Mesendoderm (in vitro differentiated cells): Measurements from ENCODE around the gene CKAP5.
"Not testable (repeated sequence)": the region's sequence is repeated elsewhere in the genome, so short reads cannot be mapped to it uniquely, and the experiment has no call there.

Experiments used
- DNase-seq: peaks from one replicate; pipeline ENCODE4 v3.0.0; 2013
- H2AK5ac ChIP-seq: 2 replicates; pipeline ENCODE4 v1.6.1; 2013; ENCODE audit warnings: low read length, inconsistent platforms
- H2BK120ac ChIP-seq: 2 replicates; pipeline ENCODE4 v1.6.1; 2013; ENCODE audit warnings: low read depth, mild to moderate bottlenecking, low read length, moderate library complexity, mixed read lengths
- H2BK15ac ChIP-seq: replicated peaks from 2 replicates; pipeline ENCODE4 v1.6.1; 2013; ENCODE audit warnings: low read depth, mild to moderate bottlenecking, moderate library complexity
- H2BK5ac ChIP-seq: 2 replicates; pipeline ENCODE4 v1.6.1; 2013; ENCODE audit warnings: low read length, inconsistent platforms
- H3K18ac ChIP-seq: 2 replicates; pipeline ENCODE4 v1.6.1; 2013; ENCODE audit warnings: mild to moderate bottlenecking, low read length, mixed read lengths
- H3K23ac ChIP-seq: one replicate; pipeline ENCODE4 v1.6.1; 2013; ENCODE audit warnings: low read length
- H3K27ac ChIP-seq: 2 replicates; pipeline ENCODE4 v1.5.1; 2013; ENCODE audit warnings: low read depth, mild to moderate bottlenecking, inconsistent platforms, low read length, moderate library complexity
- H3K27me3 ChIP-seq: 2 replicates; pipeline ENCODE4 v1.6.1; 2013; ENCODE audit warnings: low read length, control low read depth, mild to moderate bottlenecking, inconsistent platforms; ENCODE audit not compliant: insufficient read depth, poor library complexity
- H3K36me3 ChIP-seq: 2 replicates; pipeline ENCODE4 v1.6.1; 2013; ENCODE audit warnings: low read length, inconsistent platforms; ENCODE audit not compliant: control insufficient read depth, insufficient read depth
- H3K4ac ChIP-seq: one replicate; pipeline ENCODE4 v1.6.1; 2013; ENCODE audit warnings: low read depth, mild to moderate bottlenecking, low read length, moderate library complexity
- H3K4me1 ChIP-seq: 2 replicates; pipeline ENCODE4 v1.6.1; 2013; ENCODE audit warnings: low read depth, low read length, inconsistent platforms; ENCODE audit not compliant: control insufficient read depth
- H3K4me2 ChIP-seq: 2 replicates; pipeline ENCODE4 v1.6.1; 2013; ENCODE audit warnings: low read length
- H3K4me3 ChIP-seq: 2 replicates; pipeline ENCODE4 v1.5.1; 2013; ENCODE audit warnings: mild to moderate bottlenecking, low read length
- H3K56ac ChIP-seq: one replicate; pipeline ENCODE4 v1.6.1; 2013; ENCODE audit warnings: low read length
- H3K79me1 ChIP-seq: 2 replicates; pipeline ENCODE4 v1.6.1; 2013; ENCODE audit warnings: low read length, inconsistent platforms
- H3K79me2 ChIP-seq: 2 replicates; pipeline ENCODE4 v1.6.1; 2013; ENCODE audit warnings: mild to moderate bottlenecking, low read length; ENCODE audit not compliant: control insufficient read depth, insufficient read depth
- H3K9ac ChIP-seq: 2 replicates; pipeline ENCODE4 v1.6.1; 2013; ENCODE audit warnings: low read length, inconsistent platforms
- H4K5ac ChIP-seq: one replicate; pipeline ENCODE4 v1.6.1; 2013; ENCODE audit warnings: low read length
- H4K8ac ChIP-seq: one replicate; pipeline ENCODE4 v1.6.1; 2013; ENCODE audit warnings: low read depth, mild to moderate bottlenecking, control low read depth, low read length, moderate library complexity
- WGBS: extraction: QIAGEN DNeasy Blood & Tissue Kit; methylation state at CpG from one replicate; pipeline ENCODE4 v1.1.7; 2013; ENCODE audit warnings: low lambda C conversion rate, missing lambda C conversion rate; ENCODE audit not compliant: insufficient coverage; ENCODE audit errors: extremely low coverage; 5-methylcytosine and 5-hydroxymethylcytosine counted together

Gene CKAP5

GRCh38 chr11:46799725-46800124 lies 46.4 kb downstream of the CKAP5 start:
- H3K18ac ChIP-seq, H4K8ac ChIP-seq, H2BK120ac ChIP-seq, H3K4me3 ChIP-seq, H3K23ac ChIP-seq, H3K79me1 ChIP-seq, H2BK15ac ChIP-seq, H3K36me3 ChIP-seq, H3K4ac ChIP-seq, H3K27ac ChIP-seq, H3K27me3 ChIP-seq, H3K56ac ChIP-seq, H4K5ac ChIP-seq, H3K4me2 ChIP-seq, H2BK5ac ChIP-seq, H2AK5ac ChIP-seq, H3K79me2 ChIP-seq, H3K4me1 ChIP-seq, DNase-seq, H3K9ac ChIP-seq: not testable (repeated sequence)
- no CpG with 5 or more reads among the region's 2 CpGs for WGBS

- H3K79me1 ChIP-seq: no peaks in the 10 kb centered on the region
- H3K4me1 ChIP-seq: no peaks in the 10 kb centered on the region
- H3K18ac ChIP-seq: no peak overlapping the region
- H4K8ac ChIP-seq: no peak overlapping the region
- H4K5ac ChIP-seq: no peak overlapping the region
- no peak overlapping the region for H3K27ac ChIP-seq
- H3K9ac ChIP-seq: no peak overlapping the region
- H3K4ac ChIP-seq: no peak overlapping the region
- H3K23ac ChIP-seq: no peak overlapping the region
- no peak overlapping the region for H3K56ac ChIP-seq
- no peak overlapping the region for H3K4me2 ChIP-seq
- no peaks in the 10 kb centered on the region for H3K79me2 ChIP-seq
- H2BK5ac ChIP-seq: no peak overlapping the region
- no peak overlapping the region for H3K4me3 ChIP-seq
- peaks cover 7% of the 10 kb centered on the region for H3K36me3 ChIP-seq
- no peak for DNase-seq
- H2BK120ac ChIP-seq: no peak overlapping the region
- H3K27me3 ChIP-seq: no peaks in the 10 kb centered on the region
- H2BK15ac ChIP-seq: no peak overlapping the region
- no peak overlapping the region for H2AK5ac ChIP-seq
- WGBS: no CpG with 5 or more reads among the region's 4 CpGs
These were observed 67.7 kb downstream of the CKAP5 start for GRCh38 chr11:46778416-46778815.

GRCh38 chr11:46776878-46777277 lies 69.2 kb downstream of the CKAP5 start:
- Histone ChIP-seq H3K36me3 (peaks cover 7% of the 10 kb centered on the region), H4K5ac (no peak overlapping the region), H4K8ac (no peak overlapping the region), H3K9ac (no peak overlapping the region), H2BK120ac (no peak overlapping the region), H2BK15ac (no peak overlapping the region), H3K79me2 (no peaks in the 10 kb centered on the region), H3K79me1 (no peaks in the 10 kb centered on the region), H3K4me3 (no peak overlapping the region), H3K27ac (no peak overlapping the region), H3K18ac (no peak overlapping the region), H2BK5ac (no peak overlapping the region), H3K27me3 (no peaks in the 10 kb centered on the region), H3K23ac (no peak overlapping the region), H3K4me1 (no peaks in the 10 kb centered on the region), H2AK5ac (no peak overlapping the region), H3K56ac (no peak overlapping the region), H3K4ac (no peak overlapping the region), H3K4me2 (no peak overlapping the region)
- no CpG with 5 or more reads among the region's 2 CpGs for WGBS
- no peak for DNase-seq

GRCh38 chr11:46769636-46770221 lies 76.4 kb downstream of the CKAP5 start:
- peaks cover 4% of the 10 kb centered on the region for H3K36me3 ChIP-seq

GRCh38 chr11:46766656-46767055 lies 79.4 kb downstream of the CKAP5 start:
- Histone ChIP-seq H2BK120ac (no peak overlapping the region), H4K5ac (no peak overlapping the region), H4K8ac (no peak overlapping the region), H3K79me1 (no peaks in the 10 kb centered on the region), H3K27me3 (no peaks in the 10 kb centered on the region), H3K36me3 (peaks cover 11% of the 10 kb centered on the region), H3K56ac (no peak overlapping the region), H3K4me3 (no peak overlapping the region), H3K18ac (no peak overlapping the region), H3K79me2 (no peaks in the 10 kb centered on the region), H2BK5ac (no peak overlapping the region), H3K9ac (no peak overlapping the region), H2BK15ac (no peak overlapping the region), H3K4ac (no peak overlapping the region), H3K27ac (no peak overlapping the region), H3K4me1 (no peaks in the 10 kb centered on the region), H3K4me2 (no peak overlapping the region), H3K23ac (no peak overlapping the region), H2AK5ac (no peak overlapping the region)
- WGBS: no CpG with 5 or more reads among the region's 2 CpGs
- DNase-seq: no peak

More at GRCh38 chr11:46769636-46770221, 76.4 kb downstream of the CKAP5 start:
- Histone ChIP-seq H3K9ac (no peak overlapping the region), H2BK15ac (no peak overlapping the region), H3K56ac (no peak overlapping the region), H3K4me1 (no peaks in the 10 kb centered on the region), H3K4me3 (no peak overlapping the region), H2BK120ac (no peak overlapping the region), H3K18ac (no peak overlapping the region), H2BK5ac (no peak overlapping the region), H3K79me2 (no peaks in the 10 kb centered on the region), H3K79me1 (no peaks in the 10 kb centered on the region), H3K27ac (no peak overlapping the region), H3K23ac (no peak overlapping the region), H3K4me2 (no peak overlapping the region), H3K4ac (no peak overlapping the region), H3K27me3 (no peaks in the 10 kb centered on the region), H4K8ac (no peak overlapping the region), H2AK5ac (no peak overlapping the region), H4K5ac (no peak overlapping the region)
- no peak for DNase-seq
- no CpG with 5 or more reads among the region's 4 CpGs for WGBS

- no peak overlapping the region for H2BK120ac ChIP-seq
- H2BK5ac ChIP-seq: no peak overlapping the region
- H2AK5ac ChIP-seq: no peak overlapping the region
- no peak overlapping the region for H3K9ac ChIP-seq
- no peak overlapping the region for H3K18ac ChIP-seq
- no peak overlapping the region for H3K56ac ChIP-seq
- no peak for DNase-seq
- no peak overlapping the region for H4K5ac ChIP-seq
- no peak overlapping the region for H3K4me3 ChIP-seq
- no peak overlapping the region for H3K23ac ChIP-seq
- peaks cover 15% of the 10 kb centered on the region for H3K36me3 ChIP-seq
- no peak overlapping the region for H4K8ac ChIP-seq
- no peaks in the 10 kb centered on the region for H3K79me2 ChIP-seq
- H3K79me1 ChIP-seq: no peaks in the 10 kb centered on the region
- H3K27me3 ChIP-seq: no peaks in the 10 kb centered on the region
- H2BK15ac ChIP-seq: no peak overlapping the region
- H3K4me1 ChIP-seq: no peaks in the 10 kb centered on the region
- H3K4me2 ChIP-seq: no peak overlapping the region
- H3K4ac ChIP-seq: no peak overlapping the region
- no peak overlapping the region for H3K27ac ChIP-seq
These were observed 83.8 kb downstream of the CKAP5 start for GRCh38 chr11:46762248-46762647.
